H1 (cell line): ENCODE results near the gene PRR22.

Experiments
- BRCA1 ChIP-seq: IDR thresholded peaks from 2 replicates; pipeline ENCODE4 v1.6.1; 2012; ENCODE audit warnings: low read depth, low read length, improper control_type of control experiment
- CTCF ChIP-seq, 3 experiments: IDR thresholded peaks; 1 replicate in 2 of 3; 2 replicates in 1 of 3; pipeline versions ENCODE4 v1.5.1 to v1.6.1; 2011; ENCODE audit warnings: low read length in 3 of 3, mild to moderate bottlenecking in 3 of 3, inconsistent platforms in 2 of 3, low read depth in 1 of 3, moderate library complexity in 1 of 3; ENCODE audit not compliant: insufficient read depth in 1 of 3; ENCODE audit errors: control extremely low read depth in 1 of 3
- KDM5A ChIP-seq: fragments of 200-600 bp; IDR thresholded peaks from 2 replicates; pipeline ENCODE4 v1.7.1; 2012; ENCODE audit warnings: mild to moderate bottlenecking, low read length, inconsistent platforms, mixed read lengths
- MAX ChIP-seq: IDR thresholded peaks from 2 replicates; pipeline ENCODE4 v1.6.1; 2012; ENCODE audit warnings: inconsistent platforms
- NRF1 ChIP-seq: IDR thresholded peaks from 2 replicates; pipeline ENCODE4 v1.6.1; 2011; ENCODE audit warnings: mild to moderate bottlenecking, low read depth, low read length, improper control_type of control experiment
- POLR2A ChIP-seq, 2 experiments: IDR thresholded peaks; 1 replicate in 1 of 2; 2 replicates in 1 of 2; pipeline ENCODE4 v1.6.1; 2011; ENCODE audit warnings: low read depth in 2 of 2, low read length in 2 of 2, mild to moderate bottlenecking in 2 of 2; ENCODE audit errors: control extremely low read depth in 1 of 2
- POU5F1 ChIP-seq: IDR thresholded peaks from 2 replicates; pipeline ENCODE4 v1.6.1; 2011; ENCODE audit warnings: low read depth, mild to moderate bottlenecking, low read length, moderate library complexity
- RAD21 ChIP-seq, 2 experiments: IDR thresholded peaks in 1 of 2; conservative IDR thresholded peaks in 1 of 2; 2 replicates each; pipeline ENCODE4 v1.6.1; 2011; ENCODE audit warnings: low read depth in 2 of 2, low read length in 2 of 2, improper control_type of control experiment in 1 of 2, inconsistent platforms in 1 of 2, mild to moderate bottlenecking in 1 of 2, moderate library complexity in 1 of 2
- ZNF274 ChIP-seq: IDR thresholded peaks from 2 replicates; pipeline ENCODE4 v1.7.0; 2012; ENCODE audit warnings: low read length, borderline replicate concordance; ENCODE audit errors: extremely low read depth

- TF ChIP-seq POU5F1 (no peak), KDM5A (no peak), POLR2A (IDR thresholded peaks at IDR 0.05; ENCODE audit: control extremely low read depth in 1 of 2, low read depth in 2 of 2, low read length in 2 of 2) (no peak), RAD21 (IDR thresholded peaks at IDR 0.05 in 1 of 2, conservative IDR thresholded peaks at IDR 0.05 in 1 of 2; ENCODE audit: low read depth in 2 of 2, low read length in 2 of 2) (no peak), MAX (no peak), BRCA1 (no peak), CTCF (IDR thresholded peaks at IDR 0.05; ENCODE audit: control extremely low read depth in 1 of 3, insufficient read depth in 1 of 3, low read depth in 1 of 3, low read length in 3 of 3) (no peak), NRF1 (no peak), ZNF274 (no peak)
Measured at GRCh38 chr19:5817218-5817617, 32.7 kb upstream of the PRR22 start.
